ENCODE results near the gene RUFY1. TPM values are rescaled to one million over a fixed set of nuclear protein-coding genes. Genes with fewer than 3 reads are reported as not detected.

Gene RUFY1
- total RNA-seq, 2 experiments from 2014 or later: 35.8 to 47.7 TPM

DNA sequence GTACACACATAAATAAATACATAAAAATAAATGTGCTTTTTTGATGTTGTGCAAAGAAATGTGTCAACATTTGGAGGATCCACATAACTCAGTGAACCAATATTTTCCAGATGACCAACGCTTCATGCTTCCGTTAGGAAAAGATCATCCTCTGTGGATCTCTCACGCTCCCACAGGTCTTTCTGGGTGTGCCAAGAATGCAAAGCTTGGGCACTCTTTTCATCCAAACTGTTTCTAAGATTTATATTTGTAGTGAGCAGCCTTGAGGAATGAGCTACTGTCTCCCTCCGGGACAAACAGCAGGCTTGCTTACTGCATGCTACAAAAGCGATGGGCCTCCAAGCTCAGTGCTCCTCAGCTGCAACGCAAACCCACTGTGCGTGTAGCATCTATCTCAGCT is 46.2 kb upstream of the RUFY1 start:
- CTCF ChIA-PET (ENCODE audit: unreplicated experiment): no interaction called here
- TF ChIP-seq, protein P1, sequence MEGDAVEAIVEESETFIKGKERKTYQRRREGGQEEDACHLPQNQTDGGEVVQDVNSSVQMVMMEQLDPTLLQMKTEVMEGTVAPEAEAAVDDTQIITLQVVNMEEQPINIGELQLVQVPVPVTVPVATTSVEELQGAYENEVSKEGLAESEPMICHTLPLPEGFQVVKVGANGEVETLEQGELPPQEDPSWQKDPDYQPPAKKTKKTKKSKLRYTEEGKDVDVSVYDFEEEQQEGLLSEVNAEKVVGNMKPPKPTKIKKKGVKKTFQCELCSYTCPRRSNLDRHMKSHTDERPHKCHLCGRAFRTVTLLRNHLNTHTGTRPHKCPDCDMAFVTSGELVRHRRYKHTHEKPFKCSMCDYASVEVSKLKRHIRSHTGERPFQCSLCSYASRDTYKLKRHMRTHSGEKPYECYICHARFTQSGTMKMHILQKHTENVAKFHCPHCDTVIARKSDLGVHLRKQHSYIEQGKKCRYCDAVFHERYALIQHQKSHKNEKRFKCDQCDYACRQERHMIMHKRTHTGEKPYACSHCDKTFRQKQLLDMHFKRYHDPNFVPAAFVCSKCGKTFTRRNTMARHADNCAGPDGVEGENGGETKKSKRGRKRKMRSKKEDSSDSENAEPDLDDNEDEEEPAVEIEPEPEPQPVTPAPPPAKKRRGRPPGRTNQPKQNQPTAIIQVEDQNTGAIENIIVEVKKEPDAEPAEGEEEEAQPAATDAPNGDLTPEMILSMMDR (conservative IDR thresholded peaks at IDR 0.05; ENCODE audit: low read length): no peak
- TF ChIP-seq EZH2phosphoT487 (IDR thresholded peaks at IDR 0.05; ENCODE audit: borderline replicate concordance, low read depth, low read length): no peak
- no TSS peak for BruUV-seq (replicated peaks)
- intact Hi-C loops (cut with micrococcal nuclease; ENCODE audit: unreplicated experiment): no loop called here
- Histone ChIP-seq H3K4me2 (ENCODE audit: low read length) (no peak overlapping the region), H2AFZ (ENCODE audit: low read length) (no peak overlapping the region), H3K4me3 (ENCODE audit: low read depth, low read length, poor library complexity, severe bottlenecking) (no peak overlapping the region), H3K27ac (ENCODE audit: low read depth, low read length, poor library complexity, severe bottlenecking) (no peak overlapping the region), H3K79me2 (ENCODE audit: insufficient read depth, low read depth, low read length) (no peaks in the 10 kb centered on the region), H3K4me1 (ENCODE audit: insufficient read depth, low read length, poor library complexity, severe bottlenecking) (peaks cover 3% of the 10 kb centered on the region), H4K20me1 (ENCODE audit: insufficient read depth, low read length) (no peaks in the 10 kb centered on the region), H3K9me3 (ENCODE audit: low read length) (no peaks in the 10 kb centered on the region), H3K36me3 (ENCODE audit: insufficient read depth, low read length) (no peaks in the 10 kb centered on the region), H3K9me2 (ENCODE audit: insufficient read depth, low read length) (no peaks in the 10 kb centered on the region)
- POLR2A ChIA-PET: interaction anchor here (0.7 kb wide), 2 partner anchors 216 to 893 kb away, joined by 4 to 5 read pairs; no protein-coding TSS in a partner anchor
- DNase-seq (ENCODE audit: low spot score): no peak

GRCh38 chr5:179504600-179505396 is 45.6 kb upstream of the RUFY1 start:
- peaks cover 9% of the 10 kb centered on the region for H3K4me1 ChIP-seq (ENCODE audit: insufficient read depth, low read length, poor library complexity, severe bottlenecking)
- no peak overlapping the region for H3K4me2 ChIP-seq (ENCODE audit: low read length)
- TF ChIP-seq, protein P1 (conservative IDR thresholded peaks at IDR 0.05; ENCODE audit: low read length): no peak
- TF ChIP-seq EZH2phosphoT487 (IDR thresholded peaks at IDR 0.05; ENCODE audit: borderline replicate concordance, low read depth, low read length): no peak
- H3K4me3 ChIP-seq (ENCODE audit: low read depth, low read length, poor library complexity, severe bottlenecking): no peak overlapping the region
- no peaks in the 10 kb centered on the region for H3K9me3 ChIP-seq (ENCODE audit: low read length)
- ChIA-PET POLR2A (interaction anchor here (0.6 to 0.7 kb wide), 3 partner anchors 216 to 893 kb away, joined by 4 to 5 read pairs (median 4); no protein-coding TSS in a partner anchor), CTCF (ENCODE audit: unreplicated experiment) (no interaction called here)
- no peaks in the 10 kb centered on the region for H3K79me2 ChIP-seq (ENCODE audit: insufficient read depth, low read depth, low read length)
- H3K9me2 ChIP-seq (ENCODE audit: insufficient read depth, low read length): no peaks in the 10 kb centered on the region
- intact Hi-C loops (cut with micrococcal nuclease; ENCODE audit: unreplicated experiment): no loop called here
- no peak overlapping the region for H2AFZ ChIP-seq (ENCODE audit: low read length)
- H3K27ac ChIP-seq (ENCODE audit: low read depth, low read length, poor library complexity, severe bottlenecking): no peak overlapping the region
- no peaks in the 10 kb centered on the region for H3K36me3 ChIP-seq (ENCODE audit: insufficient read depth, low read length)
- no TSS peak for BruUV-seq (replicated peaks)
- H4K20me1 ChIP-seq (ENCODE audit: insufficient read depth, low read length): no peaks in the 10 kb centered on the region
- DNase-seq (ENCODE audit: low spot score): no peak

DNA sequence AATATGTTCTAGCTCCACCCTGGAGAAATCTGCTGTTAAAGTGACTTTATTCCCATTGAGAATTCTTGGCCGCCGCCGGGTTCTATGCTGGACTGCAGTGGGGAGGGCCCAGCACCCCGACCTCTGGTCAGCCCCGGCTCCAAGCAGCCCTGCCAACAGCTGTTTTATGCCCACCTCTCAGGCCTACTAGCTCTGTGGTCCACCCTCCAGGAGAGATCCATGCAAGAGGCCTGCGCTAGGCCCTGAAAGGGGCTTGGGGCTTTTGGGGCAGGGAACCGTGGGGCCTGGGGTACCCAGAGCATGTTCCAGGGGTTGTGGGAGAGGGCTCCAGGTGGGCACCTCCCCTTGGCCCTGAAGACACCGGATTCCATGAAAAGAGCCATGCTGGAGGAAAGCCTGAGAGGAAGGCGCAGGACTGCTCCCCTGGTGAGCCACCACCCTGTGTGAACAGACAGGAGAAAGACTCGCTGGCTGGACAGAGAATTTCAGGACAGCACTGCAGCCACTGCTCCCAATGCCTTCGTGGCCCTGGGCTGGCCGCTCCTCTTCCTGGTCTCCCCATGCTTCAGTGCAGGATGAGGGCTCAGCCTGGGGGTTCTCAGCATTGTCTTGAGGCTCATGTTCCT is 44.6 kb upstream of the RUFY1 start:
- no TSS peak for BruUV-seq (replicated peaks)
- no peak overlapping the region for H3K4me2 ChIP-seq (ENCODE audit: low read length)
- H3K27ac ChIP-seq (ENCODE audit: low read depth, low read length, poor library complexity, severe bottlenecking): no peak overlapping the region
- H2AFZ ChIP-seq (ENCODE audit: low read length): no peak overlapping the region
- H3K79me2 ChIP-seq (ENCODE audit: insufficient read depth, low read depth, low read length): no peaks in the 10 kb centered on the region
- H3K9me3 ChIP-seq (ENCODE audit: low read length): no peaks in the 10 kb centered on the region
- intact Hi-C loops (cut with micrococcal nuclease; ENCODE audit: unreplicated experiment): no loop called here
- no peaks in the 10 kb centered on the region for H3K36me3 ChIP-seq (ENCODE audit: insufficient read depth, low read length)
- H3K4me3 ChIP-seq (ENCODE audit: low read depth, low read length, poor library complexity, severe bottlenecking): no peak overlapping the region
- H3K9me2 ChIP-seq (ENCODE audit: insufficient read depth, low read length): no peaks in the 10 kb centered on the region
- peaks cover 10% of the 10 kb centered on the region for H3K4me1 ChIP-seq (ENCODE audit: insufficient read depth, low read length, poor library complexity, severe bottlenecking)
- ChIA-PET CTCF (ENCODE audit: unreplicated experiment) (no interaction called here), POLR2A (interaction anchor here (0.6 kb wide), 2 partner anchors 436 to 454 kb away, joined by 3 to 4 read pairs; no protein-coding TSS in a partner anchor)
- no peak for DNase-seq (ENCODE audit: low spot score)
- TF ChIP-seq EZH2phosphoT487 (IDR thresholded peaks at IDR 0.05; ENCODE audit: borderline replicate concordance, low read depth, low read length): no peak
- TF ChIP-seq, protein P1 (conservative IDR thresholded peaks at IDR 0.05; ENCODE audit: low read length): no peak
- H4K20me1 ChIP-seq (ENCODE audit: insufficient read depth, low read length): no peaks in the 10 kb centered on the region

Data from OCI-LY7 (cell line).